GM21528 (cell line): Measurements from ENCODE around the gene ZBTB20.
A peak's percentile ranks its signal among the peaks of the same experiment; 100 is the strongest.

ENCODE experiments used
- ATAC-seq: cut with Tn5 transposase; IDR thresholded peaks from one replicate; pipeline ENCODE4 v1.9.1; 2021; ENCODE audit warnings: mild to moderate bottlenecking, moderate library complexity; ENCODE audit not compliant: unreplicated experiment, low FRiP score

Gene ZBTB20

DNA sequence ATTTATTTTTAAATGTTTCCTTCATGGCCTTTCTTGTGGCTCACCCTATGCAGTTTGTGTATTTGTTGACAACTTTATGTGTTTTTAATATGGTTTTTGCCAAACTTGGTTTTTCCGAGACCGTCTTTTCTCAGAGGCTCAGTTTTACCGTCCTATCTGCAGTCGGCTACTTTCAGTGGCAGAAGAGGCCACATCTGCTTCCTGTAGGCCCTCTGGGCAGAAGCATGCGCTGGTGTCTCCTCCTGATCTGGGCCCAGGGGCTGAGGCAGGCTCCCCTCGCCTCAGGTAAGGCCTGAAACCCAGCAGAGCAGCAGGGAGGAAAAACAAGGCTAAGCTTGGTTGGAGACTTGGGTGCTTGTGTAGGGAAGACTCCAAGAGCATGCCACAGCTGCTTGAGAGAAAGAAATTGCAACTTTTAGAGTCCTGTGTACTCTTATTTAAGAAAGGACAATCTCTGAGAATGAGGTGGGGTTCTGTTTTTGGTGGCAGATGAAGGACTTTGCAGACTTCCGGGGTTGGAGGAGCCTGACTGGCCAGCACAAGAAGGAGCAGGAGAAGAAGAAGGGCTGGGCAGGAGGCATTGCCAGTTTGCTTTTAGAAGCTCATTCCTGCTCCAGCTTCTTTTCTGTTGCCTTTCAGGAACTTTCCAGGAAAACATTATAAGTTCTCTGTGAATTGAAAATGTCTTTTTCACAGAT lies 853.1 kb downstream of the ZBTB20 start, which contains the start of gene TIGIT:
Gene TIGIT, plus strand, starts transcription at position 191 of the 698 bp plus-strand sequence. Its CDS starts 34 bp downstream, at position 225.
- no peak for ATAC-seq

- ATAC-seq, result peak; percentile 91
Observed at GRCh38 chr3:114290911-114291901, 855.9 kb downstream of the ZBTB20 start.

- ATAC-seq, result no peak
Observed at GRCh38 chr3:114286266-114286665, 860.8 kb downstream of the ZBTB20 start.

DNA sequence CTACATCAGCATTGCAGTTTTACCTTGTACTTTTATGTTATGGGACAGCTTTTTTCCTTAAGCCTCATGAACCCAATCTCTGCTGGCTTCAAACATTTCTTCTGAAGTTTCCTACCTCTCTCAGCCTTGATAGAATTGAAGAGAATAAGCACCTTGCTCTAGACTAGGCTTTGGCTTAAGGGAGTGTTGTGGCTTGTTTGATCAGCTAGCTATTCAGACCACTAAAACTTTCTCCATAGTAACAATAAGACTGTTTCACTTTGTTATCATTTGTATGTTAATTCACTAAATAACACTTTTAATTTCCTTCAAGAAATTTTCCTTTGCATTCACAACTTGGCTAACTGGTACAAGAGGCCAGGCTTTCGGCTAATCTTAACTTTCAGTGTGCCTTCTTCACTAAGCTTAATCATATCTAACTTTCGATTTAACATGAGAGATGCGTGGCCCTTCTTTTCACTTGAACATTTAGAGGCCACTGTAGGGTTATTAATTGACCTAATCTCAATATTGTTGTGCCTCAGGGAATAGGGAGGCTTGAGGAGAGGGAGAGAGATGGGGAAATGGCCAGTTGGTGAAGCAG lies 861.3 kb downstream of the ZBTB20 start:
- no peak for ATAC-seq

- ATAC-seq, result no peak
Observed at GRCh38 chr3:114284644-114285043, 862.4 kb downstream of the ZBTB20 start.
